ENCODE measurements around the gene BCAR3. TPM values are rescaled to one million over a fixed set of nuclear protein-coding genes. Genes with fewer than 3 reads are reported as not detected.
A peak's percentile ranks its signal among the peaks of the same experiment; 100 is the strongest.
"Not testable (repeated sequence)": the region's sequence is repeated elsewhere in the genome, so short reads cannot be mapped to it uniquely, and the experiment has no call there.

BCAR3 gene
- total RNA-seq, 4 donors from 2014 or later = 15.9 to 49.6 (median 30.8) TPM

DNA sequence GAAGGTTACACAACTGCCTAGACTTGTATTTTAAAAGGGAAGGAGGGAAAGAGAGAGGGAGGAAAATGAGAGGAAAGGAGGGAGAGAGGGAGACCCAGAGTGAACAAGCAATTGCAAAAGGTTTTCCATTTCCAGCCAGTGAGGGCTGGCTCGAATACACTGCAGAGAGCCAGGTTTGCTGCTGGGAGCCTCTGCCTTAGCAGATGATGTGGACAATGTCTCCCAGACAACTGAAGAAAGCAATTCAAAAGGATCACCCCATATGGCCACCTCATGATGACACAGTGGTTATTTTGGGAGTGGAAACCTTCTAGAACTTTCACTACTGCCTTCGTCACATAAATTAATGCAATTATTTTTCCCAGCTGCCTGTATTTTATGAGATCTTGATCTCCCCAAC, 86.4 kb downstream of the BCAR3 start:
- H3K4me1 ChIP-seq = peaks cover 79% of the 10 kb centered on the region
- 46% methylated on average over 2 of the region's 2 CpGs for WGBS
- TF ChIP-seq POLR2AphosphoS5 (IDR thresholded peaks at IDR 0.05) (no peak), POLR2A (IDR thresholded peaks at IDR 0.05) (no peak)
- TF ChIP-seq, protein P1, sequence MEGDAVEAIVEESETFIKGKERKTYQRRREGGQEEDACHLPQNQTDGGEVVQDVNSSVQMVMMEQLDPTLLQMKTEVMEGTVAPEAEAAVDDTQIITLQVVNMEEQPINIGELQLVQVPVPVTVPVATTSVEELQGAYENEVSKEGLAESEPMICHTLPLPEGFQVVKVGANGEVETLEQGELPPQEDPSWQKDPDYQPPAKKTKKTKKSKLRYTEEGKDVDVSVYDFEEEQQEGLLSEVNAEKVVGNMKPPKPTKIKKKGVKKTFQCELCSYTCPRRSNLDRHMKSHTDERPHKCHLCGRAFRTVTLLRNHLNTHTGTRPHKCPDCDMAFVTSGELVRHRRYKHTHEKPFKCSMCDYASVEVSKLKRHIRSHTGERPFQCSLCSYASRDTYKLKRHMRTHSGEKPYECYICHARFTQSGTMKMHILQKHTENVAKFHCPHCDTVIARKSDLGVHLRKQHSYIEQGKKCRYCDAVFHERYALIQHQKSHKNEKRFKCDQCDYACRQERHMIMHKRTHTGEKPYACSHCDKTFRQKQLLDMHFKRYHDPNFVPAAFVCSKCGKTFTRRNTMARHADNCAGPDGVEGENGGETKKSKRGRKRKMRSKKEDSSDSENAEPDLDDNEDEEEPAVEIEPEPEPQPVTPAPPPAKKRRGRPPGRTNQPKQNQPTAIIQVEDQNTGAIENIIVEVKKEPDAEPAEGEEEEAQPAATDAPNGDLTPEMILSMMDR (IDR thresholded peaks at IDR 0.05) = no peak
- no peaks in the 10 kb centered on the region for H3K36me3 ChIP-seq
- DNase-seq (ENCODE audit: low spot score in 2 of 2) = no peak
- no peak overlapping the region for H3K4me3 ChIP-seq
- no peak overlapping the region for H3K27ac ChIP-seq
- no peaks in the 10 kb centered on the region for H3K27me3 ChIP-seq
- H3K9me3 ChIP-seq = no peaks in the 10 kb centered on the region

DNA sequence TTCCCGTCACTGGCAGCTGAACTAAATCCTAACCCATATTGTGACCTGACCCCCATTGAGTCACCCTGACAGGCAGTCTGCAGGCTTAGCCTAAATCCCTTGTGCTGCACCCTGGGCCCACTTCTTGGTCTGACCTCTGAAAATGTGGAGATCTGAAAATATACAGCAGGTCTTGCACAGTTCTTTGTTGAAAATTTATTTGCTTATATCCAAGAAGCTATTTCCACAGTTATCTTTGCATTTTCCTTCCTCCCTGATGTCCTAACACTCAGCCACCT, 87.1 kb downstream of the BCAR3 start:
- Histone ChIP-seq H3K4me3 (no peak overlapping the region), H3K27me3 (no peaks in the 10 kb centered on the region), H3K27ac (no peak overlapping the region), H3K36me3 (no peaks in the 10 kb centered on the region), H3K9me3 (no peaks in the 10 kb centered on the region), H3K4me1 (peaks cover 72% of the 10 kb centered on the region)
- DNase-seq (ENCODE audit: low spot score in 2 of 2) = no peak
- TF ChIP-seq POLR2AphosphoS5 (IDR thresholded peaks at IDR 0.05) = no peak
- no peak for TF ChIP-seq EP300 (IDR thresholded peaks at IDR 0.05)
- TF ChIP-seq, protein P1 (IDR thresholded peaks at IDR 0.05) = no peak
- TF ChIP-seq POLR2A (IDR thresholded peaks at IDR 0.05) = no peak
- 100% methylated on average over 1 of the region's 1 CpG for WGBS

DNA sequence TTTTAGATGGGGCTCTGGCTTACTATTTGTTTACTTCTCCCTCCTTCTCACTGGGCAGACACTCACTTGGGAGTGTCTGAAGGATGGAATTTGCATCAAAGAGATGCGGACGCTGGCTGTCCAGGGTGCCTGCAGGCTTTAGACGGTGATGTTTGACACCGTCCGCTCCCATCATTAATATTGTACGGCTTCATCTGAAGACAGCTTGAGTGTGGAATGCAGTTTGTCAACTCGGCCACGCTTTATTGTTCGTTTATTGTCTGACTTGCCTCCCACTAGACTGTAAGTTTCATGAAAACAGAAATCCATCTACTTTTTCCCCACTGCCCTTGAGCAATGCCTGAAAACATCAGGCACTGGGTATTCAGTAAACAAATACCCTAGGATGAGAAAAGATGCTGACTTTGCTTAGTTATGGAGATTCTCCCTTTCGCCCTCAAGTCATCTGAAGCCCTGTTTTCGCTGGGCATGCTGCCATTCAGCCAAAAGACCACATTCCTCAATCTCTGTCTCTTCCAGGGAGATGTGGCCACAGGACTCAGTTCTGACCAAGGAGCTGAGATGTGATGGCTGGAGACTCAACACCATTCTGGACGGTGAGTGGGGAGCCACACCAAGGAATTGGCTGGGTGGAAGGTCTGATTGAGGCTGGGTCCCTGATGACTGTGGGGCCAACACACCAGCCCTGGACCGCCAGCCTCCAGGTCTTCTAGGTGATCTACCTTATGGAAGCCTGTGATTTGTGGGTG, 87.6 kb downstream of the BCAR3 start:
- Histone ChIP-seq H3K9me3 (no peaks in the 10 kb centered on the region), H3K27ac (peak overlapping the region; percentile 20), H3K27me3 (no peaks in the 10 kb centered on the region), H3K36me3 (peaks cover 3% of the 10 kb centered on the region), H3K4me3 (no peak overlapping the region), H3K4me1 (peaks cover 67% of the 10 kb centered on the region)
- WGBS = 77% methylated on average over 13 of the region's 13 CpGs
- TF ChIP-seq POLR2AphosphoS5 (IDR thresholded peaks at IDR 0.05) = no peak
- no peak for DNase-seq (ENCODE audit: low spot score in 2 of 2)

DNA sequence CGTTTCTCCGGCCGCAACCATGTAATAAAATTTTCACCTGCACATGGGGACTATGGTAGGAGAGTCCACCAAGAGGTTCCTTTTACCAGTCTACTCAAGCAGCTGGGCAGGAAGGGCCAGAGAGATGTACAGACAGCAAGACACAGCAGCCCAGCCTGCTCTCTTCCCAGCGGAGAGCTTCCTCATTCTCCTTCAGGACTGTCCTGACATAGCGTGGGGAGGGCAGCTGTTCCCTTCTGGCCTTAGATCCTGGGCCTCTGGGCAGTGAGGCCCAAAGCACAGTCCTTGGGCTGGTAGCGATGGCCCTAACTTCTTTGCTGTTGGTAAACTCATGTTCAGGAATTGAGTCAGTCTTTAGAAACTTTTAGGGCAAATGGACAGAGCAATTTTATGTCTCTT, 89.1 kb downstream of the BCAR3 start:
- no peaks in the 10 kb centered on the region for H3K9me3 ChIP-seq
- WGBS = 80% methylated on average over 5 of the region's 6 CpGs
- H3K4me1 ChIP-seq = peaks cover 52% of the 10 kb centered on the region
- H3K4me3 ChIP-seq = no peak overlapping the region
- H3K36me3 ChIP-seq = peaks cover 17% of the 10 kb centered on the region
- TF ChIP-seq, protein P1 (IDR thresholded peaks at IDR 0.05) = no peak
- peak overlapping the region; percentile 2 for H3K27ac ChIP-seq
- H3K27me3 ChIP-seq = no peaks in the 10 kb centered on the region
- DNase-seq (ENCODE audit: low spot score in 2 of 2) = peak in 1 of 2 donors; percentile 60

DNA sequence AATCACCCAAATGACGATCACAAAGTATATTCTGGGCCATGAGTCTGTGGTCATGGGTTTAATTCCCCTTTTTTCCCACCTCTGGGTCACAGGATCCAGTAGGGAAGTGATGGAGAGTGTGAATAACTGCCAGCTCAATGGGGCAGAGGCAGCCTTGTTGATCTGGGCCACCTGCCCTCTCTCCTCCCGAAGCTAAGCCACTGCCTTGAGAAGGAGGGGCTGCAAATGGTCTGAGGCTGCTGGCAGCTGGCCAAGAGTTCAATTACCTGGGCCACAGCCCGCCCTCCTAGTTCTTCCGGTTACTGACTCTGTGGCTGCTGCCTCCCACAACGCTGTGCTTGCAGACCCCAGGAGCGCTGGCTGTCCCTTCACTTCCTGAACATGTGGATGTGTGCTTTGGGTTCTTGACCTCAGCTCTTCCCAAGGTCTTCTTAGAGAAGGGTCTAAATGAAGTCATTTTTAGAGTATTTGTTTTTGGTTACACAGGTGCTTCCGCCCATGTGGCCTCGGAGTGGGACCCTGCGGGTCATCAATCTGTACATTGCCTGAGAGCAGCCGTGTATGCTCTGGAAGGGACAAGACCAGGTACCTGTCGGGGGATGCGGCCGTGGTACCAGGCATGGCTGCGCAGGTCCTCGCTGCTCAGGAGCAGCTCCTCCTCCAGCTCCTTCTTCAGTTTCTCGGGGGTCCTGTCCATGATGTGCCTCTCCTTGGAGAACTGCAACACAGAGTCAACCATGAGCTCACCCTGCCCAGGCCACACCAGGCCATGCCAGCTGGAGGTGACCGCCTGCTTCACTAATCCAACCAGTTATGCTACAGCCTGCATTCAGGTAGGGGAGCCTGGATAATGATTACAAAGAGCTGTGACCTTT, 89.7 kb downstream of the BCAR3 start:
- Histone ChIP-seq H3K9me3 (no peaks in the 10 kb centered on the region), H3K27me3 (no peaks in the 10 kb centered on the region), H3K27ac (peak overlapping the region; percentile 2), H3K4me1 (peaks cover 46% of the 10 kb centered on the region), H3K36me3 (peaks cover 20% of the 10 kb centered on the region), H3K4me3 (no peak overlapping the region)
- no peak for TF ChIP-seq POLR2A (IDR thresholded peaks at IDR 0.05)
- TF ChIP-seq, protein P1 (IDR thresholded peaks at IDR 0.05) = no peak
- TF ChIP-seq POLR2AphosphoS5 (IDR thresholded peaks at IDR 0.05) = no peak
- TF ChIP-seq EP300 (IDR thresholded peaks at IDR 0.05) = no peak
- DNase-seq (ENCODE audit: low spot score in 2 of 2) = peak in 1 of 2 donors; percentile 67
- 82% methylated on average over 9 of the region's 17 CpGs for WGBS

DNA sequence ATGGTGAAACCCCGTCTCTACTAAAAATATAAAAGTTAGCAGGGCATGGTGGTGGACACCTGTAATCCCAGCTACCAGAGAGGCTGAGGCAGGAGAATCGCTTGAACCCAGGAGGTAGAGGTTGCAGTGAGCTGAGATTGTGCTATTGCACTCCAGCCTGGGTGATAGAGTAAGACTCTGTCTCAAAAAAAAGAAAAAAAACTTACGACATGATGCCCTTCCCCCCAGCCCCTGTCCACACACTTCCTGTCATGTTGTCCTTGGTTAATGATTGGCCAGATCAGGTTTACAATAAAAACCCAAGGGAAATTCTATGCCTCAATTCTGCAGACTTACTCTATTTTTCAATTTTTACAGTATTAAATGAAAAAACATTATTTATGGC, 90.4 kb downstream of the BCAR3 start:
- not testable (repeated sequence) for H3K27ac ChIP-seq, H3K4me3 ChIP-seq, H3K27me3 ChIP-seq, H3K9me3 ChIP-seq
- H3K4me1 ChIP-seq = peaks cover 41% of the 10 kb centered on the region
- WGBS = 85% methylated on average over 3 of the region's 3 CpGs
- peaks cover 20% of the 10 kb centered on the region for H3K36me3 ChIP-seq
- DNase-seq (ENCODE audit: low spot score in 2 of 2) = peak in 1 of 2 donors; percentile 5

All from suprapubic skin (tissue), 4 donors.